HL-60 (cell line): Measurements from ENCODE around the gene ZNF486.

Experiments
- DNase-seq, 2 experiments: peaks; one replicate each; pipeline ENCODE4 v3.0.0-alpha.2; 2010 to 2020; ENCODE audit warnings: low read depth in 1 of 2, low spot score in 1 of 2
- H3K27ac ChIP-seq: fragments of 250-450 bp; sonication (Bioruptor Pico); replicated peaks from 2 replicates; pipeline ENCODE4 v1.5.1; 2020; ENCODE audit warnings: mild to moderate bottlenecking, moderate library complexity
- H3K27me3 ChIP-seq: fragments of 250-450 bp; sonication (Bioruptor Pico); 2 replicates; pipeline ENCODE4 v1.5.1; 2021; ENCODE audit warnings: mild to moderate bottlenecking, moderate library complexity; ENCODE audit not compliant: insufficient read depth, poor library complexity, severe bottlenecking
- H3K4me3 ChIP-seq: replicated peaks from 2 replicates; pipeline ENCODE4 v1.5.1; 2011; ENCODE audit warnings: mild to moderate bottlenecking, control low read depth, low read length; ENCODE audit not compliant: insufficient read depth
- GABPA ChIP-seq: IDR thresholded peaks from 2 replicates; pipeline ENCODE4 v1.6.1; 2012; ENCODE audit warnings: low read depth
- POLR2AphosphoS5 ChIP-seq: IDR thresholded peaks from 2 replicates; pipeline ENCODE4 v1.6.1; 2012; ENCODE audit warnings: low read depth
- REST ChIP-seq: IDR thresholded peaks from 2 replicates; pipeline ENCODE4 v1.6.1; 2012; ENCODE audit warnings: low read depth; ENCODE audit not compliant: insufficient replicate concordance
- SPI1 ChIP-seq: IDR thresholded peaks from 2 replicates; pipeline ENCODE4 v1.6.1; 2012; ENCODE audit warnings: low read depth, mild to moderate bottlenecking, borderline replicate concordance
- TF ChIP-seq, protein P1 (sequence below): IDR thresholded peaks from one replicate; pipeline ENCODE4 v1.5.1; 2011; ENCODE audit warnings: low read length, control low read depth, inconsistent platforms; ENCODE audit not compliant: insufficient read depth

ZNF486 gene

DNA sequence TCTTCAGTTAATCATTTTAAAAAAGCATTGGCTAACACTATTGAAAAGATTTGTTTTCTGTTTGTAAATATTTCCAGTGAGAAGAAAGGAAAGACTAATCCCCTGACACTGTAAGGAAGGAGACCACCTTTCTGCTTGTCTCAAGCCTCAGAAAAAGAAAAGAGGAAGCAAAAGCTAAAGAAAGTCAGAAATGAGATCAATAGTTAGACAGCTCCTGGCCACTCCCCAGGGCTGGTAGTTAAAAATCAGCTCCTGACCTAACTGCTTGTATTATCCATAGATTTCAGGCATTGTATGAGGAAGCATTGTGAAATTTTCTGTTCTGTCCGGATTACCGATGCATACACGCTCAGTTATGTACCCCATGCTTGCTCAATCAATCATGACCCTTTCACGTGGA lies 76.6 kb downstream of the ZNF486 start:
- DNase-seq = no peak
- no peak overlapping the region for H3K27ac ChIP-seq
- TF ChIP-seq, protein P1, sequence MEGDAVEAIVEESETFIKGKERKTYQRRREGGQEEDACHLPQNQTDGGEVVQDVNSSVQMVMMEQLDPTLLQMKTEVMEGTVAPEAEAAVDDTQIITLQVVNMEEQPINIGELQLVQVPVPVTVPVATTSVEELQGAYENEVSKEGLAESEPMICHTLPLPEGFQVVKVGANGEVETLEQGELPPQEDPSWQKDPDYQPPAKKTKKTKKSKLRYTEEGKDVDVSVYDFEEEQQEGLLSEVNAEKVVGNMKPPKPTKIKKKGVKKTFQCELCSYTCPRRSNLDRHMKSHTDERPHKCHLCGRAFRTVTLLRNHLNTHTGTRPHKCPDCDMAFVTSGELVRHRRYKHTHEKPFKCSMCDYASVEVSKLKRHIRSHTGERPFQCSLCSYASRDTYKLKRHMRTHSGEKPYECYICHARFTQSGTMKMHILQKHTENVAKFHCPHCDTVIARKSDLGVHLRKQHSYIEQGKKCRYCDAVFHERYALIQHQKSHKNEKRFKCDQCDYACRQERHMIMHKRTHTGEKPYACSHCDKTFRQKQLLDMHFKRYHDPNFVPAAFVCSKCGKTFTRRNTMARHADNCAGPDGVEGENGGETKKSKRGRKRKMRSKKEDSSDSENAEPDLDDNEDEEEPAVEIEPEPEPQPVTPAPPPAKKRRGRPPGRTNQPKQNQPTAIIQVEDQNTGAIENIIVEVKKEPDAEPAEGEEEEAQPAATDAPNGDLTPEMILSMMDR = no peak
- TF ChIP-seq POLR2AphosphoS5 (no peak), REST (no peak), SPI1 (no peak), GABPA (no peak)
- H3K27me3 ChIP-seq = no peaks in the 10 kb centered on the region
- no peak overlapping the region for H3K4me3 ChIP-seq

DNA sequence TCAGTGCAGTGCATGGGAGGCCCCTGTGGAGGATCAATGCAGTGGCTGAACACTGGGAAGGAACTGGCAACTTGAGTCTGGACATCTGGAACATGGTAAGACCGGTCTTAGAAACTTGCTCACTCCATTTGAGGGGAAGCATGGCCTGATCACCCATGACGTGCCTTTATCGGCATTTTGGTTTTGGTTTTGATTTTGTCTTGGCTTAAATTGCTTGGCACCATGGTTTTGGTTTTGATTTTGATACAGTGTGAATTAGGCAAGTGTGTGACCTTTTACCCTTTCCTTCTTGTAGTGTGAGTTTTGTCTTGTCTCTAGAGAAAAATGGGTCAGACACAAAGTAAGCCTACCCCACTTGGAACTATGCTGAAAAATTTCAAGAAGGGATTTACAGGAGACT lies 77.3 kb downstream of the ZNF486 start:
- DNase-seq = no peak
- Histone ChIP-seq H3K4me3 (no peak overlapping the region), H3K27ac (no peak overlapping the region), H3K27me3 (no peaks in the 10 kb centered on the region)
- TF ChIP-seq REST (no peak), SPI1 (no peak)

DNA sequence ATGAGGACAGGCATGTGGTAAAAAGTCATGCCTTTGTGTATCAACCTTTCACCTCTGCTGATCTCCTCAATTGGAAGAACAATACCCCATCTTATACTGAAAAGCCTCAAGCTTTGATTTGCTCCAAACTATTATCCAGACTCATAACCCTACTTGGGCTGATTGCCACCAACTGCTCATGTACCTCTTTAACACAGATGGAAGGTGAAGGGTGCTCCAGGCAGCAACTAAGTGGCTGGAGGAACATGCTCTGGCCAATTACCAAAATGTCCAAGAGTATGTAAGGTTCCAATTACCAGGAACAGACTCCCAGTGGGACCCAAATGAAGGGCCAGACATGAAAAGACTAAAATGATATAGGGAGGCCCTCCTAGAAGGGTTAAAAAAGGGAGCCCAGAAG lies 78.3 kb downstream of the ZNF486 start:
- Histone ChIP-seq H3K27ac (no peak overlapping the region), H3K4me3 (no peak overlapping the region), H3K27me3 (no peaks in the 10 kb centered on the region)
- TF ChIP-seq POLR2AphosphoS5 (no peak), GABPA (no peak), SPI1 (no peak), REST (no peak)
- TF ChIP-seq, protein P1 = no peak
- DNase-seq = no peak
